ENCODE data around the gene TRIM32.

DNA sequence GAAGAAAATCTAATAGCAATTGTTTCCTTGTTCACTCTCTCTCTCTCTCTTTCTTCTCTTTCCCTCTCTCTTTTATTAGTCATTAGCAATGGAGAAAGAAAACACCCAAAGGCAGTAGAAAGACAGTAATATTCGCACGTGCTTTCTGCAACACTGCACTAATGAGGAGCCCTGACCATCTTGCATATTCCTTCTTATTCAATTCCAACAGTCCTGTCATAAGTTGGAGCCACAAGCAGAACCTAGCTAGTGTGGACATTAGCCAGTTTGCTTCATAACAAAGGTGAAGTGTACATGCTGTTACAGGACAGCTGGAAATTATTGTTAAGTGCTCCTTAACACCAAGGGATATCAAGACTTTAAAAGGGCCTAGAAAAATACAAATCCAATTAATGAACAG is 63.4 kb downstream of the TRIM32 start:
- TF ChIP-seq POLR2A (IDR thresholded peaks at IDR 0.05), result no peak
- TF ChIP-seq, protein P1, sequence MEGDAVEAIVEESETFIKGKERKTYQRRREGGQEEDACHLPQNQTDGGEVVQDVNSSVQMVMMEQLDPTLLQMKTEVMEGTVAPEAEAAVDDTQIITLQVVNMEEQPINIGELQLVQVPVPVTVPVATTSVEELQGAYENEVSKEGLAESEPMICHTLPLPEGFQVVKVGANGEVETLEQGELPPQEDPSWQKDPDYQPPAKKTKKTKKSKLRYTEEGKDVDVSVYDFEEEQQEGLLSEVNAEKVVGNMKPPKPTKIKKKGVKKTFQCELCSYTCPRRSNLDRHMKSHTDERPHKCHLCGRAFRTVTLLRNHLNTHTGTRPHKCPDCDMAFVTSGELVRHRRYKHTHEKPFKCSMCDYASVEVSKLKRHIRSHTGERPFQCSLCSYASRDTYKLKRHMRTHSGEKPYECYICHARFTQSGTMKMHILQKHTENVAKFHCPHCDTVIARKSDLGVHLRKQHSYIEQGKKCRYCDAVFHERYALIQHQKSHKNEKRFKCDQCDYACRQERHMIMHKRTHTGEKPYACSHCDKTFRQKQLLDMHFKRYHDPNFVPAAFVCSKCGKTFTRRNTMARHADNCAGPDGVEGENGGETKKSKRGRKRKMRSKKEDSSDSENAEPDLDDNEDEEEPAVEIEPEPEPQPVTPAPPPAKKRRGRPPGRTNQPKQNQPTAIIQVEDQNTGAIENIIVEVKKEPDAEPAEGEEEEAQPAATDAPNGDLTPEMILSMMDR (IDR thresholded peaks at IDR 0.05), result no peak
